Measurements from ENCODE around the gene CCDC12. TPM values are rescaled to one million over a fixed set of nuclear protein-coding genes. Genes with fewer than 3 reads are reported as not detected.

Gene CCDC12
- total and polyA plus RNA-seq, 2 of the 13 experiments (the other 11 are each of a cell fraction or from before 2014, with no cell fraction given): 30.1 to 49.5 TPM

DNA sequence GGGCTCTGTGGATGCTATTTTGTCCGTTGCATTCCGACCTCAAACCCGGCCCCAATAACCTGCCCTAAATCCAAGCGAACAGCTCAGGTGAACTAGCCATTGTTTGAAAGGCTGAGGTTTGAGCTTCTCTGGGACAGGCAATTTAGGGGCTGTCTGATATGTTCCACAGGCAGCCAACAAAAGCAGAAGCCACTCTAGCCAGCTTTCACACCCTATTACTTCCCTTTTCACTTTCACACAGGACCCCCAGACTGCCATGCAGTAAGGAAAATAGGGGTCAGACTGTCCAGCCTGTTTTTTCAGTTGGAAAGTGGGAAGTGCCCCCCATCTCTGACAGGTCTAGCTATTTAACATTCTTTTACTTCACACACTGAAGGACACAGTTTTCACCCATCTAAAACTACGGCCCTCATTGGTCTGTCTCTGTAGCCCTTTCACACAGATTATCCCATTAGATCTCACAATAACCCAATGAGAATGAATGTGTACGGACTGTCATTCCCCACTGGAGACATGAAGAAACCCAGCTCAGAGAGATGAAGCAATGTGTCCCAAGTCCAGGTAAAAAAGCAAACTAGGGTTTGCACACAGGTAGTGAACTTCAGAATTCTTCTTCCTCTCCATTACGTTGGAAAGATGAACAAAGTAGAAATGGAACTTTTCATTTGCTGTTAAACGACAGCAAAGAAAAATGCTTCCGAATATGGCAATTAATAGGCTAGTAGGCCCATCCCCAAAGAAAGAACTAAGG is 1.9 kb downstream of the CCDC12 start (continued):
- TF ChIP-seq, protein P1, sequence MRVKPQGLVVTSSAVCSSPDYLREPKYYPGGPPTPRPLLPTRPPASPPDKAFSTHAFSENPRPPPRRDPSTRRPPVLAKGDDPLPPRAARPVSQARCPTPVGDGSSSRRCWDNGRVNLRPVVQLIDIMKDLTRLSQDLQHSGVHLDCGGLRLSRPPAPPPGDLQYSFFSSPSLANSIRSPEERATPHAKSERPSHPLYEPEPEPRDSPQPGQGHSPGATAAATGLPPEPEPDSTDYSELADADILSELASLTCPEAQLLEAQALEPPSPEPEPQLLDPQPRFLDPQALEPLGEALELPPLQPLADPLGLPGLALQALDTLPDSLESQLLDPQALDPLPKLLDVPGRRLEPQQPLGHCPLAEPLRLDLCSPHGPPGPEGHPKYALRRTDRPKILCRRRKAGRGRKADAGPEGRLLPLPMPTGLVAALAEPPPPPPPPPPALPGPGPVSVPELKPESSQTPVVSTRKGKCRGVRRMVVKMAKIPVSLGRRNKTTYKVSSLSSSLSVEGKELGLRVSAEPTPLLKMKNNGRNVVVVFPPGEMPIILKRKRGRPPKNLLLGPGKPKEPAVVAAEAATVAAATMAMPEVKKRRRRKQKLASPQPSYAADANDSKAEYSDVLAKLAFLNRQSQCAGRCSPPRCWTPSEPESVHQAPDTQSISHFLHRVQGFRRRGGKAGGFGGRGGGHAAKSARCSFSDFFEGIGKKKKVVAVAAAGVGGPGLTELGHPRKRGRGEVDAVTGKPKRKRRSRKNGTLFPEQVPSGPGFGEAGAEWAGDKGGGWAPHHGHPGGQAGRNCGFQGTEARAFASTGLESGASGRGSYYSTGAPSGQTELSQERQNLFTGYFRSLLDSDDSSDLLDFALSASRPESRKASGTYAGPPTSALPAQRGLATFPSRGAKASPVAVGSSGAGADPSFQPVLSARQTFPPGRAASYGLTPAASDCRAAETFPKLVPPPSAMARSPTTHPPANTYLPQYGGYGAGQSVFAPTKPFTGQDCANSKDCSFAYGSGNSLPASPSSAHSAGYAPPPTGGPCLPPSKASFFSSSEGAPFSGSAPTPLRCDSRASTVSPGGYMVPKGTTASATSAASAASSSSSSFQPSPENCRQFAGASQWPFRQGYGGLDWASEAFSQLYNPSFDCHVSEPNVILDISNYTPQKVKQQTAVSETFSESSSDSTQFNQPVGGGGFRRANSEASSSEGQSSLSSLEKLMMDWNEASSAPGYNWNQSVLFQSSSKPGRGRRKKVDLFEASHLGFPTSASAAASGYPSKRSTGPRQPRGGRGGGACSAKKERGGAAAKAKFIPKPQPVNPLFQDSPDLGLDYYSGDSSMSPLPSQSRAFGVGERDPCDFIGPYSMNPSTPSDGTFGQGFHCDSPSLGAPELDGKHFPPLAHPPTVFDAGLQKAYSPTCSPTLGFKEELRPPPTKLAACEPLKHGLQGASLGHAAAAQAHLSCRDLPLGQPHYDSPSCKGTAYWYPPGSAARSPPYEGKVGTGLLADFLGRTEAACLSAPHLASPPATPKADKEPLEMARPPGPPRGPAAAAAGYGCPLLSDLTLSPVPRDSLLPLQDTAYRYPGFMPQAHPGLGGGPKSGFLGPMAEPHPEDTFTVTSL (CRISPR knock-in tag; IDR thresholded peaks at IDR 0.05; ENCODE audit: borderline replicate concordance): no peak
- TF ChIP-seq, protein P2, sequence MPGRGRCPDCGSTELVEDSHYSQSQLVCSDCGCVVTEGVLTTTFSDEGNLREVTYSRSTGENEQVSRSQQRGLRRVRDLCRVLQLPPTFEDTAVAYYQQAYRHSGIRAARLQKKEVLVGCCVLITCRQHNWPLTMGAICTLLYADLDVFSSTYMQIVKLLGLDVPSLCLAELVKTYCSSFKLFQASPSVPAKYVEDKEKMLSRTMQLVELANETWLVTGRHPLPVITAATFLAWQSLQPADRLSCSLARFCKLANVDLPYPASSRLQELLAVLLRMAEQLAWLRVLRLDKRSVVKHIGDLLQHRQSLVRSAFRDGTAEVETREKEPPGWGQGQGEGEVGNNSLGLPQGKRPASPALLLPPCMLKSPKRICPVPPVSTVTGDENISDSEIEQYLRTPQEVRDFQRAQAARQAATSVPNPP (CRISPR knock-in tag; IDR thresholded peaks at IDR 0.05): no peak
- no peak for TF ChIP-seq ZNF121 (CRISPR knock-in tag; IDR thresholded peaks at IDR 0.05)
- peak; percentile 44 for TF ChIP-seq TBL1XR1 (IDR thresholded peaks at IDR 0.05; ENCODE audit: borderline replicate concordance, low read length, partially characterized antibody)
- no peak for TF ChIP-seq ZNF678 (CRISPR knock-in tag; IDR thresholded peaks at IDR 0.05)
- TF ChIP-seq RBFOX2 (IDR thresholded peaks at IDR 0.05; ENCODE audit: low read depth, low read length): peak; percentile 58
- peak; percentile 73 for TF ChIP-seq GATAD2A (CRISPR knock-in tag; IDR thresholded peaks at IDR 0.05)
- no peak for TF ChIP-seq KLF16 (CRISPR knock-in tag; IDR thresholded peaks at IDR 0.05)
- TF ChIP-seq FOXK1 (CRISPR knock-in tag; IDR thresholded peaks at IDR 0.05; ENCODE audit: borderline replicate concordance, low read depth): peak; percentile 38; the same call in 1 of the 2 replicates
- TF ChIP-seq YEATS4 (CRISPR knock-in tag; IDR thresholded peaks at IDR 0.05; ENCODE audit: borderline replicate concordance): no peak
- TF ChIP-seq NR2F6 (IDR thresholded peaks at IDR 0.05): no peak
- TF ChIP-seq NR2F6 (CRISPR knock-in tag; IDR thresholded peaks at IDR 0.05): 0 out of 2 replicates have a peak, but pooled peaks have one; percentile 21
- TF ChIP-seq KDM4B (CRISPR knock-in tag; IDR thresholded peaks at IDR 0.05): no peak
- no peak for TF ChIP-seq HNRNPL (IDR thresholded peaks at IDR 0.05; ENCODE audit: low read depth, low read length)
- no peak for TF ChIP-seq ZNF549 (CRISPR knock-in tag; IDR thresholded peaks at IDR 0.05)
- TF ChIP-seq, protein P3, sequence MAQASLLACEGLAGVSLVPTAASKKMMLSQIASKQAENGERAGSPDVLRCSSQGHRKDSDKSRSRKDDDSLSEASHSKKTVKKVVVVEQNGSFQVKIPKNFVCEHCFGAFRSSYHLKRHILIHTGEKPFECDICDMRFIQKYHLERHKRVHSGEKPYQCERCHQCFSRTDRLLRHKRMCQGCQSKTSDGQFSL (CRISPR knock-in tag; IDR thresholded peaks at IDR 0.05): no peak
- TF ChIP-seq, protein P4, sequence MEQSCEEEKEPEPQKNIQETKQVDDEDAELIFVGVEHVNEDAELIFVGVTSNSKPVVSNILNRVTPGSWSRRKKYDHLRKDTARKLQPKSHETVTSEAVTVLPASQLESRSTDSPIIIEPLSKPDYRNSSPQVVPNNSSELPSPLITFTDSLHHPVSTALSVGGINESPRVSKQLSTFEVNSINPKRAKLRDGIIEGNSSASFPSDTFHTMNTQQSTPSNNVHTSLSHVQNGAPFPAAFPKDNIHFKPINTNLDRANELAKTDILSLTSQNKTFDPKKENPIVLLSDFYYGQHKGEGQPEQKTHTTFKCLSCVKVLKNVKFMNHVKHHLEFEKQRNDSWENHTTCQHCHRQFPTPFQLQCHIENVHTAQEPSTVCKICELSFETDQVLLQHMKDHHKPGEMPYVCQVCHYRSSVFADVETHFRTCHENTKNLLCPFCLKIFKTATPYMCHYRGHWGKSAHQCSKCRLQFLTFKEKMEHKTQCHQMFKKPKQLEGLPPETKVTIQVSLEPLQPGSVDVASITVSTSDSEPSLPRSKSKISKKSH (CRISPR knock-in tag; IDR thresholded peaks at IDR 0.05; ENCODE audit: borderline replicate concordance): no peak
- no peak for TF ChIP-seq SETDB1 (CRISPR knock-in tag; IDR thresholded peaks at IDR 0.05; ENCODE audit: borderline replicate concordance)
- TF ChIP-seq NCOA1 (CRISPR knock-in tag; IDR thresholded peaks at IDR 0.05): no peak
- no peak for TF ChIP-seq PLRG1 (conservative IDR thresholded peaks at IDR 0.05)
